HG02970 (cell line): Measurements from ENCODE around the gene GALNT3.

ENCODE experiments used
- ATAC-seq: cut with Tn5 transposase; IDR thresholded peaks from one replicate; pipeline ENCODE4 v1.9.1; 2021; ENCODE audit warnings: mild to moderate bottlenecking, moderate library complexity, moderate number of reproducible peaks; ENCODE audit not compliant: unreplicated experiment, low FRiP score

Gene GALNT3

DNA sequence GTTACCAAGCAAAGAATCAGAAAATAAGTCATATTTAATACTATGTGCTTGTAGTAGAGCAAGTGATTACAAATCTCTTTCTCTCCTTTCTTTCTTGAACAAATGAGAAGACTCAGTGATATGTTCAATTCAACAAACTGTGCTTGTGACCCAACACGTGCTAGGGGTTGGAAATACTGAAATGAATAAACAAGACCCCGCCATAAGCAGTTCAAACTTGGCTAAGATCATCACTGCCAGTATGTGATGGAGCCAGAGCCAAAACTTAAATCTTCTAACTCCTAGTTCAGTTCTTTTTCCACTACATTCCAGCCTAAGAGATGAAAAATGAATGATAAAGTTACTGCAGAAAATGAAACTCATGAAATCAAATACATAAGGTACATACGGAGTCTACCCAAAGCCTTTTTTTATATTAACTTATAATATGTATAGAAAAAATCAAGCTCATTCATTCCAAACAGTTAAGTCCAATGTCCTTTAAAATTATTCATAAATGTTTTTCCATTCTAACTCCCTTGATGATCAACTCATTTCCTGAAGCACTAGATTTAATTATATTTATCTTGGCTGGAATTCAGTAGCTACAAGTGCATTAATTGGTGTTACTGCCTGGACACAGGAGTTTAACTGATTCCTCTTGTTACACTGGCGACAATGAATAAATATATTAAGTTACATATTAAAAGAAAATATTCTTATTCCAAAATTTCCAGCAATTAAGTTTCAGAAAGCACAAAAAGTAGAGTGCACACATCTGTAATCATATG is 36.0 kb downstream of the GALNT3 start:
- ATAC-seq = no peak

DNA sequence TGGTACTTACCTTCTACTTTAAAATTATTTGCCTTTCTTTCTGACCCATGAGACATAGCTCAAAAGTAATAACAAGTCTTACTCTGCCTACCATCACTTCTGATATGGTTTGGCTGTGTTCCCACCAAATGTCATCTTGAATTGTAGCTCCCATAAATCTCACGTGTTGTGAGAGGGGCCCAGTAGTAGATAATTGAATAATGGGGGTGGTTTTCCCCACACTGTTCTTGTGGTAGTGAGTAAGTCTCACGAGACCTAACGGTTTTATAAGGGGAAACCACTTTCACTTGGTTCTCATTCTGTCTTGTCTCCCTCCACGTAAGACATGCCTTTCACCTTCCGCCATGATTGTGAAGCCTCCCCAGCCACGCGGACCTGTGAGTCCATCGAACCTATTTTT is 47.5 kb downstream of the GALNT3 start:
- ATAC-seq = no peak

DNA sequence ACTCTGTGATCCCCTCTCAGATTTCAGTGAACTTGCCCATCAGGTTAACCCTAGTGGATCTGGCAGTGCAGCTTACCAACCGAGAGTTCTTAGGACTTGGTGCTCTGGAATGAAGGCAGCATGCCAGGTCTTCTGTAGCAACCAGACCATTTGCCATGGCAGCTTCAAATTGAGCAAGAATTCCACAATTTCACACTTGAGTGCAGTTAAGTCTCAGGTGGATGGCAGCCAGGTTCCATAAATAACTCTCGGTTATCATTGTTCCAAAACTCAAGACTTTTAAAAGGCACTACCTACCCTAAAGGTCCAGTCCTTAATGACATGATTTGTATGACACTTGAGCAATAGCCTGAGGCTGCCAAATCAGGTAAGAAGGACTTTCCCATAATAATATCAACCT is 48.1 kb downstream of the GALNT3 start:
- ATAC-seq = no peak

DNA sequence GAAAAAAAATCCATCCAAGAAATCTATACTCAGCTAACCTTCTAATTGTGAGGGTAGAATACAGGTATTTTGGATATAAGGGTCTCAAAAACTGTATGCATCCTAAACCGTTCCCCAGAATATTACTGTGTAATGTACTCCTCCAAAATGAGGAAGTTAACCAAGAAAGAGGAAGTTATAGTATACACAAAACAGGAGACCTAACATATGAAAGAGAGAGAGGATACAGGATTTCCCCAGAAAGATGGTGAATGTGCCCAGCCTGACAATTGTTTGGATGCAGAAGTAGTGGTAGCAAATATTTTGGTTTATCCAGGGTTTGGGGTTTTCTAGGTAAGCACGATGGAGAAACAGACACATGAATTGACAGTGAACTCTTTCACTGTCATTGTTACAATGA is 50.6 kb downstream of the GALNT3 start:
- peak; percentile 86 for ATAC-seq

DNA sequence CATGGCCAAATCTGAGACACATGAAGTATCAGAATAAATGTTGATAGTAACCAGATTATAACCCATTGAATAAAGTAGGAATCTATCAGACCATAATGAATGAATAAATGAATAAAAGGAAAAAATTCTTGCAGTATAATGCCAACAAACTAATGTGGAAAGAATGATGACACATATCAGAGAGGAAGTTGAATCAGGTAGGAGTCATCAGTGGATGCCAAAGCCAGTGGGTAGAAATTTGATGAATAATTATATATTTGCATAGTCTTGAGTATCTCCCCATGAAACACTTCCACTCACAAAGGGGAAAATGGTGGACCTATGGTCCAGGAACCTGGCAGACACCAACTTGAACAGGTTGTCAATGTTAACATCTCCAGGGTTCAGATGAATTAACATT is 68.6 kb downstream of the GALNT3 start:
- ATAC-seq = no peak

DNA sequence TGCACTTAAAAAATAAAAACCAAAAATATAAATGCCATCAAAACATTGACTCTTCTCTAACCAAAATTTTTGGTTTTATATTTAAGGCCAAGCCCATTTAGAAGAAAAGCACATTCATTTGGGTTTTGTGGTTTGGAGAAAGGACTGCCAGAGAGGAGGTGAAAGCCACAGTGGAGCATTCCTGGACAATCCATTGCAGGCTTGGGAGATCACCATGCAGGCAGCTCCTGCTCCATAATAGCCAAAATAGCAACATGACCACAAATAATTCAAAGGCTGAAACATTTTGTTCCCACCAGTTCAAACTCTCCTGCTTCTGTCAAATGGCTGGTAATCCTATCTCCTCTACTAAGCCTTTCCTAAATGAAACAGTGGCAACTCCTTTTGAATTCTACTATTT is 73.5 kb downstream of the GALNT3 start:
- ATAC-seq = no peak

DNA sequence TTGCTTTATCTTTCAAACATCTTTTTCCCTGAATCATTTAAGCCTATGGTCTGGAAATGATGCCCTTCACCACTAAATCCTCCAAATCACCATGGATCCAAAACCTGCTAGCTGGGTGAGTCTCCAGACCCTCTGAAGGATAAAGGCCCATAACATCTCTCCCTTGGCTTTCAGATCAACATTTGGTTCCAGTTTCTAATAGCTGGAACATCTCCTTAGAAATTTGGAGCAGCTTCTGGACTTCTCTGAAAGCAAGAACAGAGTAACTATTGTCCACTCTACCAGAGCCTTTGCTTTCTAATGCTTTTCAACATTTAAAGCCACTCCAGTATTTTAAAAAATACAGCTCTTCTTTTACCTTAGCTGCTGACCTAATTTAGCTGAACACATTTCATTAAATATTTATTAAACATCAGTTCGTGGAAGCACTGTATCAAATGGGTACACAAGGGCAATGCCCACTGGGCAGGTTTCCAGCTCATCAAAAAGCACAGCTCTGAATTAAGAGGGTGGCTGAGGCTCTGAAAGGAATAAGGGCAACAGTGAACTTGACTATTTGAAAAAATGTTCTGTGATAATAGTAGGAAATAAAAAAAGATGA is 75.3 kb downstream of the GALNT3 start:
- ATAC-seq = no peak

DNA sequence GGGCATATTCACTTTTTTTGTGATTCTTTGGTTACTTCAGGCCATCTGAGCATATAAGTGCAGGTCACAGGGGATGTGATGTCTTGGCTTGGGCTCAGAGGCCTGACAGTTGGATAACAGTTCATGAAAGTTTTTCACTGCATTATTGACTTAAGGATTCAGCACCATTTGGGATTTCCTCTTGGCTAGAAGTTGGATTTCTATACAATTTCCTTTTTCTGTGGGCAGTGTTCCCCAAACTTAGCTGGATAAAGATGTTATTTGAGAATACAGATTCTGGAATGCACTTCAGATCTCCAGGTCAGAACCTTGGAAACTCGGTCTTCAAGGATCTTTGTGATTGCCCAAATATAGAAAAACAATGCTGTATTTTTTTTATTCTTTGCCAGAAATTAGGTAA is 78.0 kb downstream of the GALNT3 start:
- no peak for ATAC-seq

DNA sequence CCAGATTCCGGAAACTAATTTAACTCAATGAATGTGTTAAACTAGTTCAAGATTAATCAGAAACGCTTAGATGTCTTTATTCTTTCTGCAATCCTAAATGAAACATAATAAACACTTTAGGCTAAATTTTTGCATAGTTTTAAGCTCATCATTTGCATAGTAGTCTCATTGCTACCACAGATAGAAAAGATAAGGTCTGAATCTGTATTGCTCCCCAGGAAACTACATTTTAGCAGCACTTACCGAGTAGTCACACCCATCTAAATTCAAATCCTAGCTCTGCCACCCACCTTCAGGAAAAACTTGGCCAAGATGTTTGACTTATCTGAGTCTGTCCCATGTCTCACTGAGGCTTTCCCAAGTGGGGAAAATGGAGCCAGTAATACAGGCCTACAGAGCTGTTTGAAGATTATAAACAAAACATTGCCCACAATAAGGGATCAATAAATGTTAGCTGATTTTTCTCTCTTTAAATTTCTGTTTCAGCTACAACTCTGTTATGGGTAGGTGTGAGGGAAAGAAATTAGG is 87.0 kb downstream of the GALNT3 start:
- no peak for ATAC-seq

DNA sequence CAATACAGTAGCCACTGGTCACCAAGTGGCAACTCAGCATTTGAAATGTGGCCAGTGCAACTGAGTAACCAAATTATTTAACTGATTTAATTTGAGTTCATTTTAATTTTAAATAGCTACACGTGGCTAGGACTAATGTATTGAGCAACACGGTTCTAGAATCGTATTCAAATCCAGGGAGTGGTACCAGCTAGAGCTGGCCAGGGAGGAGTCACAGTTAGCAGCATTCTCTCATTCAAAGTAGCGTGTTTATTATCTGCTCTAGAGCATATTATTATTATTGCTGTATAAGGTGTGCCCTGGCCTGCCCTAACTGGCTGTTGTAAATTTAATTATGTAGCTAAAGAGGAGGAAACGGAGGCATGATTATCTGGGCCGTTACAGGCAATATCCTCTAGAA is 92.9 kb downstream of the GALNT3 start:
- ATAC-seq = no peak

DNA sequence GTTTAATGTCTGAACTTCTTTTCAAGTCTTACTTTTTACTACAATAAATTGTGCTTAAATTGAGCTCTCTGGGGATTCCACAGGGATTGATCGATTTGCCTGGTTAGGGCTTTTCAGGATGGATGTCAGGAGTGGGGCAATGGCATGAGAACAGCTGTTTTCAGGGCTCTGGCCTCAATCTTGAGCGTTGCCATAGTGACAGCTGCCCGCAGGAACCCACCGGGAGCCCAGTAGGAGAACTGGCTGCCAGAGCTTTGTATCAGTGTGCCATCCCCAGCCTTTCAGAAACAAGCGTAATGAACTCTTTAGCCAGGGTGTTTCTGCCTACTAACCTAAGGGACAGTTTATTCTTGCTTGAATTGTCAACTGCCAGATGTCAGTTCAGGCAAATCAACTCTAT is 93.5 kb downstream of the GALNT3 start:
- ATAC-seq = no peak

DNA sequence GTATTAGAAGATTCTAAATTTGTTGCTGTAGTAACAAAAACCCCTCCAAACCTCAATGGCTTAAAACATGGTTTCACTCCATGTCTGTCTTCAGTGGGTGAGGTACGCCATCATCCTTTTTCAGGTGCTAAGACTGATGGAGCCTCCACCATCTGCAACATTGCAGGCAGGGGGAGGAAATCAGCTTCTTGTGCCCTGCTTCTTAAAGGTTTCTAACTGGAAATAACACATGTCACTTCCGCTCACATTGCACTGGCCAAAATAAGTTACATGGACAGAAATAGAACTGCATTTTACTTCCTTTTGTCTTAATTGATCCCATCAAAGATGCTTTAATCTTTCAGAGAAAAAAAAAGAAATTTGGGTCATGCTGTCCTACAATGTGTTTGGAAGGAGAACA is 94.1 kb downstream of the GALNT3 start:
- no peak for ATAC-seq

DNA sequence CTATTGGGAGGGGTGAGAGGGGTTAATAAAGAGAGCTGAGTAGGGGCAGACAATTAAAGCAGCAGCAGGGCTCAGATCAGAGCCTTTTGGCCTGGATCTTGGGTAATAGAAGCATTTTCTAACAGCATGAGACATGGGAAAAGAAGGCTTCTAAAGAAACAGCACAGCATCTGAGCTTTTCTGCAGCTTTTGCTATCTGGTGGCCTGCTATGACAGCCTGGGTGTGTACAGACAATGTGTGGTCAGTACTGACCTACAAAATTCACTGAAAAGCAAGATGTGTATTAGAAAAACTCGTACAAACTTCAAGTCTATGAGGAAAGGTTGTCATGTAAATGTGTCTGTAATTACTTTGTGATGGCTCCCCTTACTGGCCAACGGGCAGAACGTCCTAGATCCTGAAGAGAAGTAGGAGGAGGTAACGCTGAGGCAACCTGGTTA is 95.6 kb downstream of the GALNT3 start:
- peak; percentile 55 for ATAC-seq

DNA sequence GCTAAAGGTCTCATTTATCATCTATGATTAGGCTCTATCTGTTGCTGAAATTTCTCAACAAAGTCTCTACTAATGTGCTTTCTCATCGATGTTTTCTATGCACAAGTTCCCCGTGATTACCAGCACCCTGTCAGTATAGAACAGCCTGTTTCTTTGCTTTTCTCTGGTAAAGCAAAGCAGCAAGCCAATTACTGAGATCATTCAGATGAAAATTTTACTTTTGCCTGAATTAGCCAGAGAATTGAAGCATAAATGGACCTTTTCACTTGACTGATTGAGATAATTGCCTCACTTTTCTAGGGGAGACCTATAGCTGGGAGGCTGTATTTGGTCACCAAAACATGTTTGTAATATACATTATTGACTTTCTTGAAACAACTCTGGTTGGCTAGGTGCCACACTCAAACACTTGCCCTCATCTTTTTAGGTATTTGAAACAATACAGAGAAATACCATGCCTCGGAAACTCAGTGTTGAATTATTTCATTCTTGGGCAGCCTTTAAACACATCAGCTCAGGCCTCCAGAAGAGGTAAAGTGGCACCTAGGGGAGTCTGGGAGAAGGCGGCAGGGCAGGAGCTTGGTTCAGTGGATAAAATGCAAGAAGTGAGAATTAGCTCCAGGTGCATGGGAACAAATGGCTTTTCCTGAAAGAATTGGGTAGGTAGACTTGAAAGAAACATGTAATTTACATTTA is 96.2 kb downstream of the GALNT3 start:
- ATAC-seq = no peak
